Measurements from ENCODE around the gene LSM3.

The LSM3 gene

GRCh38 chr3:14178247-14179113, at the start of gene LSM3, which contains the start of gene XPC:
TSS of gene LSM3 (plus strand) at chr3:14178817. CDS start at chr3:14178861, 44 bp downstream.
TSS of gene XPC (minus strand) at chr3:14178601. CDS start at chr3:14178568, 33 bp downstream.
- TF ChIP-seq GATA1 (IDR thresholded peaks at IDR 0.05; ENCODE audit: low read depth, low read length) (no peak), POLR2A (IDR thresholded peaks at IDR 0.05; ENCODE audit: low read length) (peak; percentile 98)
- DNase-seq: peak; percentile 98 to 99

GRCh38 chr3:14129296-14129695, 49.3 kb upstream of the LSM3 start:
- TF ChIP-seq GATA1 (IDR thresholded peaks at IDR 0.05; ENCODE audit: low read depth, low read length) (no peak), POLR2A (IDR thresholded peaks at IDR 0.05; ENCODE audit: low read length) (no peak)
- no peak for DNase-seq

GRCh38 chr3:14130230-14130629, 48.4 kb upstream of the LSM3 start:
- TF ChIP-seq GATA1 (IDR thresholded peaks at IDR 0.05; ENCODE audit: low read depth, low read length): no peak
- TF ChIP-seq POLR2A (IDR thresholded peaks at IDR 0.05; ENCODE audit: low read length): no peak

GRCh38 chr3:14130707-14131106, 47.9 kb upstream of the LSM3 start:
- TF ChIP-seq GATA1 (IDR thresholded peaks at IDR 0.05; ENCODE audit: low read depth, low read length): no peak
- no peak for TF ChIP-seq POLR2A (IDR thresholded peaks at IDR 0.05; ENCODE audit: low read length)
- no peak for DNase-seq

More at GRCh38 chr3:14130230-14130629, 48.4 kb upstream of the LSM3 start:
- DNase-seq: no peak

- TF ChIP-seq POLR2A (IDR thresholded peaks at IDR 0.05; ENCODE audit: low read length): no peak
- TF ChIP-seq GATA1 (IDR thresholded peaks at IDR 0.05; ENCODE audit: low read depth, low read length): no peak
- DNase-seq: no peak
Observed at GRCh38 chr3:14131134-14131533, 47.5 kb upstream of the LSM3 start.

- DNase-seq: no peak
- TF ChIP-seq POLR2A (IDR thresholded peaks at IDR 0.05; ENCODE audit: low read length) (no peak), GATA1 (IDR thresholded peaks at IDR 0.05; ENCODE audit: low read depth, low read length) (no peak)
Observed at GRCh38 chr3:14132120-14132519, 46.5 kb upstream of the LSM3 start.

- DNase-seq: no peak
- TF ChIP-seq POLR2A (IDR thresholded peaks at IDR 0.05; ENCODE audit: low read length) (no peak), GATA1 (IDR thresholded peaks at IDR 0.05; ENCODE audit: low read depth, low read length) (no peak)
Observed at GRCh38 chr3:14132689-14133088, 45.9 kb upstream of the LSM3 start.

- DNase-seq: no peak
- TF ChIP-seq POLR2A (IDR thresholded peaks at IDR 0.05; ENCODE audit: low read length) (no peak), GATA1 (IDR thresholded peaks at IDR 0.05; ENCODE audit: low read depth, low read length) (no peak)
Observed at GRCh38 chr3:14133188-14133800, 45.3 kb upstream of the LSM3 start.

- TF ChIP-seq POLR2A (IDR thresholded peaks at IDR 0.05; ENCODE audit: low read length) (no peak), GATA1 (IDR thresholded peaks at IDR 0.05; ENCODE audit: low read depth, low read length) (no peak)
- DNase-seq: no peak
Observed at GRCh38 chr3:14133876-14134275, 44.7 kb upstream of the LSM3 start.

GRCh38 chr3:14134291-14134690, 44.3 kb upstream of the LSM3 start:
- TF ChIP-seq POLR2A (IDR thresholded peaks at IDR 0.05; ENCODE audit: low read length): peak; percentile 7
- TF ChIP-seq GATA1 (IDR thresholded peaks at IDR 0.05; ENCODE audit: low read depth, low read length): no peak

GRCh38 chr3:14135581-14135980, 43.0 kb upstream of the LSM3 start:
- no peak for TF ChIP-seq POLR2A (IDR thresholded peaks at IDR 0.05; ENCODE audit: low read length)
- TF ChIP-seq GATA1 (IDR thresholded peaks at IDR 0.05; ENCODE audit: low read depth, low read length): no peak
- no peak for DNase-seq

More at GRCh38 chr3:14134291-14134690, 44.3 kb upstream of the LSM3 start:
- no peak for DNase-seq

GRCh38 chr3:14137004-14137403, 41.6 kb upstream of the LSM3 start:
- DNase-seq: no peak
- no peak for TF ChIP-seq POLR2A (IDR thresholded peaks at IDR 0.05; ENCODE audit: low read length)
- TF ChIP-seq GATA1 (IDR thresholded peaks at IDR 0.05; ENCODE audit: low read depth, low read length): no peak

- no peak for TF ChIP-seq GATA1 (IDR thresholded peaks at IDR 0.05; ENCODE audit: low read depth, low read length)
- TF ChIP-seq POLR2A (IDR thresholded peaks at IDR 0.05; ENCODE audit: low read length): no peak
- no peak for DNase-seq
Observed at GRCh38 chr3:14137445-14137844, 41.2 kb upstream of the LSM3 start.

- DNase-seq: no peak
- no peak for TF ChIP-seq GATA1 (IDR thresholded peaks at IDR 0.05; ENCODE audit: low read depth, low read length)
Observed at GRCh38 chr3:14138109-14138877, 40.3 kb upstream of the LSM3 start.

All from erythroblast (primary cell).